Kidney (tissue), 14 donors: Measurements from ENCODE around the gene LRRC63. TPM values are rescaled to one million over a fixed set of nuclear protein-coding genes. Genes with fewer than 3 reads are reported as not detected.

Experiments
- DNase-seq, 5 donors: peaks; one replicate each; pipeline ENCODE4 v3.0.0-alpha.2; 2013 to 2020
- FAIRE-seq: peaks from 2 replicates; lab custom pipeline; 2012; peaks lifted over from hg19 to GRCh38; lab: Jason Lieb, UNC
- H3K27ac ChIP-seq, 2 donors: one replicate each; pipeline ENCODE4 v1.7.0; 2013; ENCODE audit warnings: low read depth in 2 of 2, low read length in 2 of 2, inconsistent platforms in 1 of 2
- H3K27me3 ChIP-seq: one replicate; pipeline ENCODE4 v1.7.1; 2013; ENCODE audit warnings: low read length, inconsistent platforms; ENCODE audit not compliant: control insufficient read depth, insufficient read depth
- H3K36me3 ChIP-seq, 3 donors: one replicate each; pipeline versions ENCODE4 v1.7.0 to v1.7.1; 2013; ENCODE audit warnings: low read length in 3 of 3, control low read depth in 1 of 3, inconsistent platforms in 1 of 3; ENCODE audit not compliant: insufficient read depth in 3 of 3, control insufficient read depth in 2 of 3
- H3K4me1 ChIP-seq, 3 donors: one replicate each; pipeline versions ENCODE4 v1.7.0 to v1.7.1; 2013; ENCODE audit warnings: low read length in 3 of 3, inconsistent platforms in 1 of 3, low read depth in 1 of 3; ENCODE audit not compliant: control insufficient read depth in 2 of 3, insufficient read depth in 2 of 3
- H3K4me3 ChIP-seq, 3 donors: one replicate each; pipeline versions ENCODE4 v1.7.0 to v1.8.1; 2013; ENCODE audit warnings: low read length in 3 of 3, control low read depth in 1 of 3, inconsistent platforms in 1 of 3
- H3K9ac ChIP-seq, 3 donors: one replicate each; pipeline versions ENCODE4 v1.7.0 to v1.7.1; 2013; ENCODE audit warnings: low read length in 3 of 3, control low read depth in 1 of 3, inconsistent platforms in 1 of 3
- H3K9me3 ChIP-seq, 3 donors: one replicate each; pipeline versions ENCODE4 v1.7.0 to v1.7.1; 2013; ENCODE audit warnings: low read length in 3 of 3, control low read depth in 1 of 3, inconsistent platforms in 1 of 3; ENCODE audit not compliant: control insufficient read depth in 2 of 3, insufficient read depth in 1 of 3
- CTCF ChIP-seq: IDR thresholded peaks from 3 replicates; pipeline ENCODE4 v1.5.1; 2012; ENCODE audit warnings: mild to moderate bottlenecking, moderate library complexity, borderline replicate concordance; ENCODE audit not compliant: insufficient read depth; ENCODE audit errors: extremely low read depth
- intact Hi-C: fragments of 100-400 bp; cut with DNase I; formaldehyde crosslinking; loops from one replicate; pipeline ENCODE4 v1.11.1; 2022
- polyA plus RNA-seq: library from polyadenylated mRNA; stranded (reverse); fragments of 350-450 nt; fragmentation: Illumina TruSeq; extraction: RNeasy Lipid Tissue Mini Kit (QIAGEN cat#74804); gene quantifications from one replicate; pipeline ENCODE4 v1.2.3, GENCODE V29; 2014; ENCODE audit warnings: low read depth, low replicate concordance; ENCODE audit not compliant: insufficient read depth
- total RNA-seq: library from RNA; stranded (reverse); fragmentation: NEBNext Ultra II Directional; extraction: Animal tissue kit (Norgen Biotek cat#: 25700); gene quantifications from one replicate; pipeline ENCODE4 v1.2.1, GENCODE V29; 2021
- donor health status: control.
- donor health status: control.
- donor health status: control.
- donor health status: control.
- donor health status: control.
- donor health status: DM: yes; HTN: yes; CAD: no.
- donor health status: Normal renal cell carcinoma (clear cell type).

The LRRC63 gene
- total and polyA plus RNA-seq, 2 donors from 2014 or later, result 0.17 to 0.31 TPM

GRCh38 chr13:46197299-46198048 is 14.3 kb upstream of the LRRC63 start:
- no peak for TF ChIP-seq CTCF
- no peaks in the 10 kb centered on the region for H3K36me3 ChIP-seq
- H3K4me3 ChIP-seq, result no peak overlapping the region
- intact Hi-C loops, result no loop called here
- H3K9me3 ChIP-seq, result no peaks in the 10 kb centered on the region
- no peaks in the 10 kb centered on the region for H3K27me3 ChIP-seq
- H3K27ac ChIP-seq, result no peak overlapping the region
- H3K4me1 ChIP-seq, result no peaks in the 10 kb centered on the region
- no peak overlapping the region for H3K9ac ChIP-seq
- FAIRE-seq, result no peak
- no peak for DNase-seq

- no peak for TF ChIP-seq CTCF
- no peaks in the 10 kb centered on the region for H3K27me3 ChIP-seq
- intact Hi-C loops, result no loop called here
- DNase-seq (no peak), FAIRE-seq (no peak)
- no peak overlapping the region for H3K27ac ChIP-seq
- H3K9me3 ChIP-seq, result no peaks in the 10 kb centered on the region
- no peak overlapping the region for H3K9ac ChIP-seq
- H3K4me3 ChIP-seq, result no peak overlapping the region
- H3K36me3 ChIP-seq, result no peaks in the 10 kb centered on the region
- no peaks in the 10 kb centered on the region for H3K4me1 ChIP-seq
Measured at GRCh38 chr13:46198696-46199193, 13.0 kb upstream of the LRRC63 start.

GRCh38 chr13:46202188-46202795 is 9.4 kb upstream of the LRRC63 start:
- no peaks in the 10 kb centered on the region for H3K36me3 ChIP-seq
- intact Hi-C loops, result no loop called here
- no peak overlapping the region for H3K9ac ChIP-seq
- H3K4me3 ChIP-seq, result no peak overlapping the region
- TF ChIP-seq CTCF, result no peak
- H3K4me1 ChIP-seq, result no peaks in the 10 kb centered on the region
- FAIRE-seq, result no peak
- H3K27me3 ChIP-seq, result no peaks in the 10 kb centered on the region
- no peak overlapping the region for H3K27ac ChIP-seq
- no peaks in the 10 kb centered on the region for H3K9me3 ChIP-seq
- DNase-seq, result no peak
